GM18870 (cell line): ENCODE data around the gene CLEC1B.
A peak's percentile ranks its signal among the peaks of the same experiment; 100 is the strongest.
"Not testable (repeated sequence)": the region's sequence is repeated elsewhere in the genome, so short reads cannot be mapped to it uniquely, and the experiment has no call there.

Experiments used
- ATAC-seq: cut with Tn5 transposase; IDR thresholded peaks from one replicate; pipeline ENCODE4 v1.9.1; 2021; ENCODE audit warnings: moderate library complexity; ENCODE audit not compliant: unreplicated experiment

CLEC1B gene

DNA sequence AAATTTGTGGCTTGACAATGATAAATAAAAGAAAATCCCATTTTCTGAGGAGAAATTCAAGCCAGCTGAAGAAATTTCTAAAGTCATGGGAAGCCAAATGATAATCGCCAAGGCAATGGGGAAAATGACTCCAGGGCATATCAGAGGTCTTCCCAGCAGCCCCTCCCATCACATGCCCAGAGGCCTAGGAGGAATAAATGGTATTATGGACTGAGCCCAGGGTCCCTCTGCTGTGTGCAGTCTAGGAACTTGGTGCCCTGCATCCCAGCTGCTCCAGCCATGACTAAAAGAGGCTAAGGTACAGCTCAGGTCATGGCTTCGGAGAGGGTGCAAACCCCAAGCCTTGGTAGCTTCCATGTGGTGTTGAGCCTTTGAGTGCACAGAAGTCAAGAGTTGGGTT, 23.3 kb downstream of the CLEC1B start:
- ATAC-seq = no peak

GRCh38 chr12:9974731-9975130, 24.2 kb downstream of the CLEC1B start:
- not testable (repeated sequence) for ATAC-seq

DNA sequence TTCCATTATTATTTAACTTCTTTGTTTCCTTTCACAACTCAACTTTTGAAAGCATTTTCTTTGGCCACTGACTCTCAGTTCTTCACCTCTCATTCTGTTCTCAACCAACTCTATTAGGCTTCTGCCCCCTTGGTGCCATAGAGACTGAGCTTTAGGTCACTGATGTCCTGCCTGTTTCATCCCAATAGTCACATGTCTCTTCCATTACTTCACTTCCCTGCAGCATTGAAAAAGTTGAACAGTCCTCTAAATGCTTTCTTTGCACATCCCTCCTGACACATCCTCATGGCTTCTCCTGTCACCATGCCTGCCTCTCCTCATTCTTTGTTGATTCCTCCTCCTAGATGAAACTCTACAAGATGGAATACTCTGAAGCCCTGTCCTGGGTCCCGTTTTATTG, 25.0 kb downstream of the CLEC1B start:
- no peak for ATAC-seq

DNA sequence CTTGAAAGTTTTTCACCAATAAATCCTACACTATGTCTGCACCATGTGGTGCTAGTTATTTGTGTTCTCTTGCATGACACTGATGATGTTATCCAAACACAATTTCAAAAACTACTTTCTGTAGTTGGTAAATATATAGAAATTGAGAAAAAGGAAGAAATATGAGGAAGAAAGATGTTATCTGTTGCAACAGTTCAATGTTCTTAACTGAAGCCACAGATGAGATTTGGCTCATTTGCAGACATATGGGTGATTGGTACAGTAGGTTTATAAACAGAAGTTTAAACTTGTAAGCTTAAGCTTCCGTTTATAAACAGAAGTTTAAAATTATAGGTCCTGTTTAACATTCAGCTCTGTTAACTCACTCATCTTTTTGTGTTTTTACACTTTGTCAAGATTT, 27.7 kb downstream of the CLEC1B start, which contains the start of gene CLEC12A:
Gene CLEC12A, plus strand, starts transcription at position 229 of the 400 bp plus-strand sequence. CDS start 188 bp downstream, outside the sequence.
- no peak for ATAC-seq

GRCh38 chr12:9969673-9970072, 29.2 kb downstream of the CLEC1B start:
- no peak for ATAC-seq

DNA sequence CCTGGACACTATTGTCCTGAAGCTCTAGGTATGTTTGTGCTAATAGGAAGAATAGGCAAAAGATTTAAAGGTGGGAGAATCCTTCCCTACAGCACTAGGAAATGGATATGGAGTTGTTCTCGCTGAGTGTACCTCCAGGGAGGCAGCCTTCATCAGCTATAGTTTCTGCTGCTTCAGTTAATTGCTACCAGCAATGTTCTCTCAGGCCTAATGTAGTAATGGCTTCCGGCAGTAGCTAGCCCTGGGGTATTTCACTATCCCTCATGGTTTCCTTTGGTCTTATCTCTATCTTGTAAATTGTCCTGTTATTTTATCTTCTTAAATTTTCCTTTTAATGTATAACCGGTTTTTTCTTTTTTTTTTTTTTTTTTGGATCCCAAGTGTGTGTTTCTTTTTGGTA, 37.0 kb downstream of the CLEC1B start:
- no peak for ATAC-seq

GRCh38 chr12:9961106-9961505, 37.8 kb downstream of the CLEC1B start:
- no peak for ATAC-seq

GRCh38 chr12:9960590-9960989, 38.3 kb downstream of the CLEC1B start:
- ATAC-seq = no peak

GRCh38 chr12:9957834-9958233, 41.1 kb downstream of the CLEC1B start:
- ATAC-seq = no peak

GRCh38 chr12:9952954-9953729, 45.8 kb downstream of the CLEC1B start:
- ATAC-seq = not testable (repeated sequence)

DNA sequence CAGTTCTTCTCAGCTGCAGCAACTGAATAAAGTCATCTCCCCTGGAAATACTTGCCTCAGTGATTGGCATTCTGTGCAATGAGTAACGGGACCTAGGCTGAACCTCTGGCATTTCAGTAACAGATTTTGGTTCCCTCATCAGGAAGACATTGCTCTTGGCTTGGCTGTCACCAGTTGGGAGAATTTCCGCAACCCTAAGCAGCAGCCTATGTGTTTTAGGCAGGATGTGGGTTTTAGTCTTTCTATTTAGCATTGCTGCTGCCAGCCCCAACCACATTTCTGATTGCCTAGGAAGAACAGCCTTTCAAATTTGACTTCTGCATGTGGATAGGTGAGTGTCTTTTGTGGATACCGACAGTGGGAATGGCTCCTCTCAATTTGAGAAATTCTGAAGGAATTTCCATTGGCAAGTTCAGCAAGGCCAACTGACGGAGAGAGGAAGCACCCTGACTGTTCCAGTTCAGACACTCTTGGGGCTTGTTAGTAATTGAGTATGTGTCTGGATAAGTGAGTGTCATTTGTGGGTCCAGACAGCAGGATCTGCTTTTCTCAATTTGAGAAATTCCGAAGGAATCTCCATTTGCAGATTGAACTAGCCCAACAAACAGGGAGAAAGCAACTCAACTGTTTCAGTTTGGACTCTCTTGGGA, 47.8 kb downstream of the CLEC1B start:
- no peak for ATAC-seq

DNA sequence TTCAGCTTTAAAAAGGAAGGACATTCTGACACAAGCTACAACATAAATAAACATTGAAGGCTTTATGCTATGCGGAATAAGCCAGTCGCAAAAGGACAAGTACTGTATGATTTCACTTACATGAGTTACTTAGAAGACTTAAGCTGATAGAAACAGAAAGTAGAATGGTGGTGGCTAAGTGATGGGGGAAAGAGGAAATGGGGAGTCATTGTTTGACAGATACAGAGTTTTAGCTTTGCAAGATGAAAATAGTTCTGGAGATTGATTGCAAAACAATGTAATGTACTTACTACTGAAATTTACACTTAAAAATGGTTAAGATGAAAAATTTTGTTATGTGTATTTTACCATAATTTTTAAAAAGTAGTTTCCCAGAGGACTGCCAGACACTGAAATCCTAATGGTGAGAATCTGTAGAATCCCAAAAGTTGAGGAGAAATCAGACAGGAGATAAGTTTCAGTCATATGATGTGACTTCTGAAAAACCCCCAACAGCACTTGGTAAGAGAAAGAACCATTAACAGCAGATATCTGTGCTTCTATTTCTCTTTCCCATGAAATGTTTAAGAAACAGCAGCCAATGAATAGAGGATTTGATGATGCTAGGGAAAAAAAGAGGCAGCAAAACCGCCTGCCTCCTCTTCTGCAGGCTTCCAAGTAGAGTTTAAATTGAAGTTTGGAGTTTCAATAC, 50.2 kb downstream of the CLEC1B start:
- peak; percentile 96 for ATAC-seq

DNA sequence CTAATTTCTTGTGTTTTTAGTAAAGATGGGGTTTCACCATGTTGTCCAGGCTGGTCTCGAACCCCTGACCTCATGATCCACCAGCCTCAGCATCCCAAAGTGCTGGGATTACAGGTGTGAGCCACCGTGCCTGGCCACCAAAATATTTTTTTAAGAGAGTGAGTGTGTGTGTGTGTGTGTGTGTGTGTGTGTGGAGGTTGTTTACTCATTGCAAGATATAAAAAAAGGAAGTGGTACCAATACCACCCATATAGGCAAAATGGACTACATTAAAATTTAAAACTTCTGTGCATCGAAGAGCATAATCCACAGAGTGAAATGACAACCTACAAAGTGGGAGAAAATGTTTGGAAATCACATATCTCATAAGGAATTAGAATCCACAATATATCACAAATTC, 51.2 kb downstream of the CLEC1B start:
- no peak for ATAC-seq

DNA sequence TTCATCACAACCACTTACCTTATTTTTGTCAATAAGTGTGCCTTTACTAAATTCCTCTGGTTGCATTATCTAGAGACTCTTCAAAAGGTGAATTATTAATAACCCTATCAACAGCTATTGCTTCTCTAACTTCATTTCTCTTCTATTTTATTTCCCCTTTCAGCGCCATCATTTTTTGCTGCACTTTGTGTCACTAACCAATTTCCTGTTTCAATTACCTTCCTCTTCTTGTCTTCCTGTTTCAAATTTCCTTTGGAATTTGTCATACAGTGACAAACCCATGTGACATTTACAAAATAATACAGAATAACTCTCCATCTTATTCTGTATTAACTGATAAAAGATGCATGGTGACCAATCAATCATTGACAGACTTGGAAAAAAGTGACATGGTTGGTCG, 54.5 kb downstream of the CLEC1B start:
- ATAC-seq = no peak

- no peak for ATAC-seq
Observed at GRCh38 chr12:9943240-9943639, 55.7 kb downstream of the CLEC1B start.
